ENCODE results near the gene SF3B1.
"Not testable (repeated sequence)": the region's sequence is repeated elsewhere in the genome, so short reads cannot be mapped to it uniquely, and the experiment has no call there.

SF3B1 gene

DNA sequence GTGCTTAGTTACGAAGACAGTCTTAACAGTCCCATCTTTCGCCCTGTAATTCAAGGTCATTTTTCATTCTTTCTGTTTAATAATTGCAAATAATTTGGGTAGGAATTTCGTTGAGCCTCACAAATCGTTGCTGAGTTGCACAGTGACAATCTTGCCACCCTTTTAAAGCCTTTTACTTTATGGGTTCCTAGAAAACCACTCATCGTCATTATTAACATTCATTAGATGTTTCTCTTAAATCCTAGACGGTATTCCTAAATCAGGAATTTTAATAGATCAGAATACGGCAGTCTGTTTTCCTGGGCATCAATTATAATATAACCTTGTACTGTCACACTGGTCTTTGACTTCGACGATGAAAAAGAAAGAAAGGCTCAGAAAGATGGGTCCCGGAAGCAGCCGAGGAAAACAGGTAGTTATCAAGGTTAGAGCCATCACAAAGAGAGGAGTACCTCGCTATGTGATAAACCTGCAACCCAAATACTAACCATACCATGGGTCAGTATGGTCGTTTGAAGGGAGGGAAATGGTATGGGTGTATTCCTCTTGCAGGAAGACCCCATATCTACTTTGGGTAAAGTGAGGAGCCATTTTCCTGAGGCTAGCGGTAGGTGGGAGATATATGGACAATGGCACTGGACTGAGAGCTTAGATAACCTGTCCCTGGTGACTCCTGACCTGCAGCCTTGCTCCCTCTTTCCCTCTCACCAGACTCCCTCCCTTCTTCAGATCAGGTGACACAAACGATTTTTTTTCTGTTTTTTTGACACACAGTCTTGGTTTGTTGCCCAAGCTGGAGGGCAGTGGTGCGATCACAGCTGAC, 981 bp upstream of the SF3B1 start:
- no peak for DNase-seq (ENCODE audit: low read depth)

GRCh38 chr2:197433780-197434438, 919 bp downstream of the SF3B1 start:
- no peak for DNase-seq (ENCODE audit: low read depth)

DNA sequence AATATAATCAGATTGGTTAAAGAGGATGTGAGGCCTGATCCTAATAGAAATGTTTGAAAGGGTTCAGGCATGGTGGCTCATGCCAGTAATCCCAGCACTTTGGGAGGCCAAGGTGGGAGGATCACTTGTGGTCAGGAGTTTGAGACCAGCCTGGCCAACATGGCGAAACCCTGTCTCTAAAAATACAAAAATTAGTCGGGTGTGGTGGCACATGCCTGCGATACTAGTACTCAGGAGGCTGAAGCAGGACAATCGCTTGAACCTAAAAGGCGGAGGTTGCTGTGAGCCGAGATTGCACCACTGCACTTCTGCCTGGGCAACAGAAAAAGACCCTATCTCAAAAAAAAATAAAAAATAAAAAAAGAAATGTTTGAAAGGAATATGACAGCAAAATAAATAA, 2.3 kb downstream of the SF3B1 start:
- not testable (repeated sequence) for DNase-seq (ENCODE audit: low read depth)

GRCh38 chr2:197431858-197432257, 3.0 kb downstream of the SF3B1 start:
- no peak for DNase-seq (ENCODE audit: low read depth)

GRCh38 chr2:197427986-197428385, 6.8 kb downstream of the SF3B1 start:
- no peak for DNase-seq (ENCODE audit: low read depth)

- DNase-seq (ENCODE audit: low read depth) = no peak
Observed at GRCh38 chr2:197426723-197427603, 7.9 kb downstream of the SF3B1 start.

DNA sequence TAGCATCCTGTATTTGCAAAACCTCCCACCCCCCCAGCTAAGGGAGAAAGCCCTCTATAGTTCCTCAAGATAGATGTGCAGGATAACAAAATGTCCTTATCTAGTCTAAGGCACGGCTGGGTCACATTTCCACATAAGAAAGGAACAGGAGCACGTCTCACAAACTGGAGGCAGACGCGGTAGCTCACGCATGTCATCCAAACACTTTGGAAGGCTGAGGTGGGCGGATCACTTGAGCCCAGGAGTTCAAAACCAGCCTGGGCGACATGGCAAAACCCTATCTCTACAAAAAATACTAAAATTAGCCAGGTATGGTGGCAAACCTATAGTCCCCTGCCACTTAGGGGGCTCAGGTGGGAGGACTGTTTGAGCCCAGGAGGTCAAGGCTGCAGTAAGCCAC, 9.3 kb downstream of the SF3B1 start:
- DNase-seq (ENCODE audit: low read depth) = no peak

GRCh38 chr2:197423307-197423706, 11.5 kb downstream of the SF3B1 start:
- DNase-seq (ENCODE audit: low read depth) = no peak

- no peak for DNase-seq (ENCODE audit: low read depth)
Observed at GRCh38 chr2:197419438-197419837, 15.4 kb downstream of the SF3B1 start.

- DNase-seq (ENCODE audit: low read depth) = no peak
Observed at GRCh38 chr2:197416268-197416667, 18.6 kb downstream of the SF3B1 start.

DNA sequence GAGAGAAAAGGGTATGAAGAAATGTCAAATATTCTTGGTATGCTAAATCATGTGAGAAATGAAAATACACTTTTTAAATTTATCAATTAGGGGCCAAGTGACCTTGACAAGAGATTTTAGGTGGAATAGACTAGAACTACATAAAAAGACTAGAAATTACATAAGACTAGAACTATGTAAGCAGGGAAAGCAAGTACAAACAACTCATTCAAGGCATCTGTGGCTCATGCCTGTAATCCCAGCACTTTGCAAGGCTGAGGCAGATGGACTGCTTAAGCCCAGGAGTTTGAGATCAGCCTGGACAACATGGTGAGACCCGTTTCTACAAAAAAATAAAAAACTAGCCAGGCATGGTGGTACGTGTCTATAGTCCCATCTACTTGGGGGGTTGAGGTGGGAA, 20.3 kb downstream of the SF3B1 start:
- no peak for DNase-seq (ENCODE audit: low read depth)

DNA sequence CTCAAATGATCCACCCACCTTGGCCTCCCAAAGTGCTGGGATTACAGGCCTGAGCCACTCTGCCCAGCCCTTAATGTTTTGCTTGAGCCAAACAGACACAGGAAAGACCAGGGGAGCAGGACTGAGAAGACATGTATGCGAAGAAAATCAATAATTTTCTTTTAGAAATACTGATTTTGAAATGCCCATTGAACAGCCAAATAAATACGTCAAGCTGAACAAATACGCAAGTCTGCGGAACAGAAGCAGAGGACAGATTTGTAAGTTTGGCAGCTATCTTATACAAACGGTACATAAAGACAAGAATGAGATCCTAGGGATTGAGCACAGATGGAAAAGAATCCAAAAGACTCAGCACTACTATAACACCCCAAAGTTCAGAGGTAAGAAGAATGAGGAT, 20.8 kb downstream of the SF3B1 start:
- no peak for DNase-seq (ENCODE audit: low read depth)

- no peak for DNase-seq (ENCODE audit: low read depth)
Observed at GRCh38 chr2:197405582-197405981, 29.2 kb downstream of the SF3B1 start.

DNA sequence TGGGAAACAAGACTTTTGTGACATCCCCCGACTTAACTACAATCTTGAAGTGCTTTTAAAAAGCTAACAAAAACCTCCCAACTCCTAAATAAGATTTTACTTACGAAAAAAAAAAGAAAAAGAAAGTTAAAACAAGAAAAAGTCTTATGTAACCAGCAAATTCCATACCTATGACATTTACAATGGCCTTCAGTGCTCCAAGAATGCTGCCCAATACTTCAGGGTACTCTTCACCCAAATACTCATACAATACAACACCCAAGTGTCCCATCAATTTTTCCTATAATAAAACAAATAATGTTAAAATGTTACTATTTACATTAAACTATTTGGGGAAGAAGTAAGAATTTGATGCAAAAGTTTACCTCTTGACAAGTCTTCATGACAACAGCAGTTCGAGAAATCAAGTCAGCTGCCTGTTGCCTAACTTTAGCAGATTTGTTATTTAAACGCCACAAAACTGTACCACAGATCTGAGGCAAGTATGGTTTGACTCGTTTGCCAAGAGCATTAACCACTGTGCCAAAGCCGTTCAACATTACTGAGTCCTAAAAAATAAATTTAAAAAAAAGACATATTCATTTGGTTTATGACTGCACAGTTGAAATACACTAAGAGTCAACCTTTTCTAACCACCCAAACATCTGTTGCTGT, 34.8 kb downstream of the SF3B1 start:
- no peak for DNase-seq (ENCODE audit: low read depth)

GRCh38 chr2:197398913-197399312, 35.9 kb downstream of the SF3B1 start:
- no peak for DNase-seq (ENCODE audit: low read depth)

- no peak for DNase-seq (ENCODE audit: low read depth)
Observed at GRCh38 chr2:197391220-197391717, 43.6 kb downstream of the SF3B1 start.

GRCh38 chr2:197388866-197389587, 45.8 kb downstream of the SF3B1 start:
- DNase-seq (ENCODE audit: low read depth) = no peak

DNA sequence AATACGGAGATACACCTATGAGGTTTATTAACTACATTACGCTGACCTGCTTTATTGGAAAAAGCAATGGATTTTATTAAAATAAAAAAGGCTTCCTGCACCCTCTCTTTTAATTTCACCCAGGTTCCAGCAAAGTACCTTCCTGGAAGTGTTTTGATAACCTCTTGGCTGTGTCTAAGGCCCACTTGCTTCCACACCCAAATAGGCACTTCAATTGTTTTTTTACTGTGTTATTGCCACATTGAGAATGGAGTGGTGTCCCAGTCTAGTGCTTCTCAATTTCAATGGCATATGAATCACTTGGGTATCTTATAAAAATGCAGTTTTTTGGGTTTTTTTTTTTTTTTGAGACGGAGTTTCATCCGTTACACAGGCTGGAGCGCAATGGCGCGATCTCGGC, 47.6 kb downstream of the SF3B1 start:
- no peak for DNase-seq (ENCODE audit: low read depth)

DNA sequence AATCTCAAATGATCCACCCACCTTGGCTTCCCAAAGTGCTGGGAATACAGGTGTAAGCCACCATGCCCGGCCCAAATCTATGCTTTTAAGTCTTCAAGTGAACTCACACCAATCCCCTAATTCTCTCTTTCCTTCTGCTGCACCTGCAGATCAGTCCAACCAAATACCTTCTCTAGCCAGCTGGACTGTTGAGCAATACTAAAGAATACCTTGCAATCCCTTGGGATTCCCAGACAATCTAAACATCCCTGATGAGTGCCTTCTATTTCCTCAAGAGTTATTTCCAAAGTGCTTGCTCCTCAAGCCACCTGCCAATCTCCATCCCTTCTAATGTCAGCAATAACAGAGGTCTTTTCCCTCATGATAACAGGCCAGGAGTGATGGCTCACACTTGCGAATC, 48.6 kb downstream of the SF3B1 start:
- no peak for DNase-seq (ENCODE audit: low read depth)

DNA sequence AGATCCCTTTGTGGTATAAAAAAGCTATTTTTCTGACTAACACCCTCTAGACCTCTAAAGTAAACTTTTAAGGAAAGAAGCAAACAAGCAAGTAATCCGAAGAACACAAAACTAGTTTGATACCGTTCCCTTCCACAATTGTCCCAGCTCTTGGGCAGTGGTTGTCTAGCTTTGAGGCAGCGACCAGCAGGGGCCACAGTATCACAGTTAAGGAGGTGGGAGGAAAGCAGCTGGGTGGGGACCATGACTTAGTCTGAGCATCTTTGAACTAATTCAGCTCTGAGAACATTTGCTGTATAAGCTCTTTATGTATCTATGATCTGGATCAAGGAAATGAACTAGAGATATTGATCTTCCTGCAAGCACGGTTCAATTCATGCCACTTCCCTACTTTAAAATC, 51.0 kb downstream of the SF3B1 start:
- no peak for DNase-seq (ENCODE audit: low read depth)

DNA sequence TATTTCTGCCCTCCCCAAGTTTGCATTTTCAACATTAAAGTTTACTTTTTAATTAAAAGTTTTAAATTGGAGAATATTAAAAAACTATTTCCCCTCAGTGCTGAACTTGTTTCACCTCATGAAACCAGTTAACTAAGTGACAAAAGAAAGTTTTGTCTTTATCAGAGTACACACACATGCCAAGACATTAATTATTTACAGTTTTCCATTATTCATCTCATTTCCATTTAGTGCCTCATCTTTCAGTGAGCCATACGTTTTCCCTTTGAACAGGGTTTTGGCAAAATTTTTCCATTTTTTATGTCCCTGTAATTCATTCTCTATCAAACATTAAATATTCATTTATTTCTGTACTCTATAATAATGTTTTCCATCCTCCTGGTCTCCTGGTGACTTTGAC, 53.2 kb downstream of the SF3B1 start:
- DNase-seq (ENCODE audit: low read depth) = no peak

All from GM04504 (cell line).